Mammary epithelial cell (primary cell): ENCODE results near the gene FZD4.

Experiments used
- EZH2 ChIP-seq: IDR thresholded peaks from 2 replicates; pipeline ENCODE4 v1.6.1; 2012; ENCODE audit warnings: low read length, inconsistent platforms, borderline replicate concordance
- TF ChIP-seq, protein P1 (sequence below), 2 donors: IDR thresholded peaks in 1 of 2; conservative IDR thresholded peaks in 1 of 2; 2 replicates each; pipeline ENCODE4 v1.5.1; 2011 to 2012; ENCODE audit warnings: inconsistent platforms in 2 of 2, low read length in 2 of 2, mild to moderate bottlenecking in 2 of 2, control low read depth in 1 of 2, low read depth in 1 of 2; ENCODE audit not compliant: insufficient read depth in 1 of 2; ENCODE audit errors: extremely low read depth in 1 of 2

GRCh38 chr11:86978756-86979608, 23.8 kb upstream of the FZD4 start:
- TF ChIP-seq, protein P1, sequence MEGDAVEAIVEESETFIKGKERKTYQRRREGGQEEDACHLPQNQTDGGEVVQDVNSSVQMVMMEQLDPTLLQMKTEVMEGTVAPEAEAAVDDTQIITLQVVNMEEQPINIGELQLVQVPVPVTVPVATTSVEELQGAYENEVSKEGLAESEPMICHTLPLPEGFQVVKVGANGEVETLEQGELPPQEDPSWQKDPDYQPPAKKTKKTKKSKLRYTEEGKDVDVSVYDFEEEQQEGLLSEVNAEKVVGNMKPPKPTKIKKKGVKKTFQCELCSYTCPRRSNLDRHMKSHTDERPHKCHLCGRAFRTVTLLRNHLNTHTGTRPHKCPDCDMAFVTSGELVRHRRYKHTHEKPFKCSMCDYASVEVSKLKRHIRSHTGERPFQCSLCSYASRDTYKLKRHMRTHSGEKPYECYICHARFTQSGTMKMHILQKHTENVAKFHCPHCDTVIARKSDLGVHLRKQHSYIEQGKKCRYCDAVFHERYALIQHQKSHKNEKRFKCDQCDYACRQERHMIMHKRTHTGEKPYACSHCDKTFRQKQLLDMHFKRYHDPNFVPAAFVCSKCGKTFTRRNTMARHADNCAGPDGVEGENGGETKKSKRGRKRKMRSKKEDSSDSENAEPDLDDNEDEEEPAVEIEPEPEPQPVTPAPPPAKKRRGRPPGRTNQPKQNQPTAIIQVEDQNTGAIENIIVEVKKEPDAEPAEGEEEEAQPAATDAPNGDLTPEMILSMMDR (conservative IDR thresholded peaks at IDR 0.05 in 1 of 2, IDR thresholded peaks at IDR 0.05 in 1 of 2; ENCODE audit: extremely low read depth in 1 of 2, insufficient read depth in 1 of 2, low read depth in 1 of 2, low read length in 2 of 2): peak; percentile 74 to 80
- TF ChIP-seq EZH2: no peak
